ENCODE data around the gene ROR2. TPM values are rescaled to one million over a fixed set of nuclear protein-coding genes. Genes with fewer than 3 reads are reported as not detected.

ROR2 gene
- total and polyA plus RNA-seq, 10 donors = 0.65 to 15.6 (median 6.0) TPM

DNA sequence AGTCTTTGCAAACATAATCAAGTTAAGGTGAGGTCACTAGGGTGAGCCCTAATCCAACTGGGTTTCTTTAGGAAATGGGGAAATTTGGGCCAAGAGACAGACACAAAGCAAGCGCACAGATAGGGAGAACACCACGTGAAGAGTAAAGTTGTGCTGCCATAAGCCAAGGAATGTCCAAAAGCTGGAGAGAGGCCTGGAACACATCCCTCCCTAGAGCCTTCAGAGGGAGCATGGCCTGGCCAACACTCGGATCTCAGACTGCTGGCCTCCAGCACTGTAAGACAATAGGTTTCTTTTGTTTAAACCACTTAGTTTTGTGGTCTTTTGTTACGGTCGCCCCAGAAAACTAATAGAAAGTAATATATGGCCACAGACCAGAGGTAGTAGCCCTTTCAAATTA lies 8.1 kb upstream of the ROR2 start:
- Histone ChIP-seq H3K27ac (no peak overlapping the region), H3K9me3 (peaks cover 0 to 19% (median 11%) of the 10 kb centered on the region in 8 donors), H3K36me3 (no peaks in the 10 kb centered on the region), H3K27me3 (replicated peaks in 1 of 7) (peaks cover 0 to 24% (median 2%) of the 10 kb centered on the region in 7 donors), H3K4me1 (no peaks in the 10 kb centered on the region), H3K4me3 (no peak overlapping the region)
- DNase-seq = no peak
- 84 to 95% (median 89%) methylated on average over 5 of the region's 5 CpGs for WGBS, 5 donors
- intact Hi-C loops (cut with DNase I; ENCODE audit: low total_unique reads) = loop anchor here (10.0 kb wide), 1 partner anchor 183 kb away; no protein-coding TSS in a partner anchor
- TF ChIP-seq, protein P1, sequence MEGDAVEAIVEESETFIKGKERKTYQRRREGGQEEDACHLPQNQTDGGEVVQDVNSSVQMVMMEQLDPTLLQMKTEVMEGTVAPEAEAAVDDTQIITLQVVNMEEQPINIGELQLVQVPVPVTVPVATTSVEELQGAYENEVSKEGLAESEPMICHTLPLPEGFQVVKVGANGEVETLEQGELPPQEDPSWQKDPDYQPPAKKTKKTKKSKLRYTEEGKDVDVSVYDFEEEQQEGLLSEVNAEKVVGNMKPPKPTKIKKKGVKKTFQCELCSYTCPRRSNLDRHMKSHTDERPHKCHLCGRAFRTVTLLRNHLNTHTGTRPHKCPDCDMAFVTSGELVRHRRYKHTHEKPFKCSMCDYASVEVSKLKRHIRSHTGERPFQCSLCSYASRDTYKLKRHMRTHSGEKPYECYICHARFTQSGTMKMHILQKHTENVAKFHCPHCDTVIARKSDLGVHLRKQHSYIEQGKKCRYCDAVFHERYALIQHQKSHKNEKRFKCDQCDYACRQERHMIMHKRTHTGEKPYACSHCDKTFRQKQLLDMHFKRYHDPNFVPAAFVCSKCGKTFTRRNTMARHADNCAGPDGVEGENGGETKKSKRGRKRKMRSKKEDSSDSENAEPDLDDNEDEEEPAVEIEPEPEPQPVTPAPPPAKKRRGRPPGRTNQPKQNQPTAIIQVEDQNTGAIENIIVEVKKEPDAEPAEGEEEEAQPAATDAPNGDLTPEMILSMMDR (IDR thresholded peaks at IDR 0.05 in 8 of 11, conservative IDR thresholded peaks at IDR 0.05 in 3 of 11) = no peak
- TF ChIP-seq POLR2A (IDR thresholded peaks at IDR 0.05) (no peak), POLR2AphosphoS5 (IDR thresholded peaks at IDR 0.05) (no peak)

DNA sequence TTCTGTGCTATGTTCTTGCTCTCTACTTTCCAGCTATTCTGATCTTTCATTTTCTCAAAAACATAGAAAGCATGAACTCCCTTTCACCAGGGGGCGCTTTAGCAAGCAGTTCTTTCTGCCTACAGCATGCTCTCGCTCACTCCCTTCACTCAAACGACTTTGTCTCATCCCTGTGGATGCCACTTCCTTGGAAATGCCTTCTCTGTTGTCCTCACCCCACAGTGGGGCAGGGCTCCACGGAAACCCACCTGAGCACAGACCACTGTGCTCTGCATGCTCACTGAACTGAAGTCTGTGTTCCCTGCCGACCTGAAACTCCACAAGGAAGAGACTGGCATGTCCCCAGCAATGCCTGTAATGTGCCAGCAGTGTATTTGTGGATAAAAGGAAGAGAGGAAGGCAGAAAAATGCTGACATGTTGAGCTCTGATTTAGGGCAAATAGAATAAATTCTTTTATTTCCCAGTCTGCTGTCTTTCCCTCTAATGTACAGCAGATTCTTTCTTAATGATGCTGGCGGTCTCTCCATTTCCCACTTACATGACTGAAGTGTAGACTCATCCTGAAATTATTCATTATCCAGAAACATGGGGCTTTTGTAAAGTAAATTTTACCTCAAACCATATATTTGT lies 4.9 kb upstream of the ROR2 start:
- intact Hi-C loops (cut with DNase I; ENCODE audit: low total_unique reads) = loop anchor here (10.0 kb wide), 1 partner anchor 180 kb away; no protein-coding TSS in a partner anchor
- Histone ChIP-seq H3K27me3 (replicated peaks in 1 of 7) (peaks cover 2 to 56% (median 24%) of the 10 kb centered on the region in 7 donors), H3K27ac (no peak overlapping the region), H3K36me3 (no peaks in the 10 kb centered on the region), H3K9me3 (peaks cover 0 to 11% (median under 1%) of the 10 kb centered on the region in 8 donors), H3K4me3 (no peak overlapping the region), H3K4me1 (peaks cover 7 to 13% (median 9%) of the 10 kb centered on the region in 6 donors)
- DNase-seq = no peak
- 29 to 36% (median 34%) methylated on average over 6 of the region's 6 CpGs for WGBS, 5 donors
- no peak for TF ChIP-seq POLR2A (IDR thresholded peaks at IDR 0.05)
- TF ChIP-seq, protein P1 (IDR thresholded peaks at IDR 0.05 in 8 of 11, conservative IDR thresholded peaks at IDR 0.05 in 3 of 11) = peak in 7 of 11 experiments; percentile 7 to 38 (median 24)
- no peak for TF ChIP-seq POLR2AphosphoS5 (IDR thresholded peaks at IDR 0.05)

DNA sequence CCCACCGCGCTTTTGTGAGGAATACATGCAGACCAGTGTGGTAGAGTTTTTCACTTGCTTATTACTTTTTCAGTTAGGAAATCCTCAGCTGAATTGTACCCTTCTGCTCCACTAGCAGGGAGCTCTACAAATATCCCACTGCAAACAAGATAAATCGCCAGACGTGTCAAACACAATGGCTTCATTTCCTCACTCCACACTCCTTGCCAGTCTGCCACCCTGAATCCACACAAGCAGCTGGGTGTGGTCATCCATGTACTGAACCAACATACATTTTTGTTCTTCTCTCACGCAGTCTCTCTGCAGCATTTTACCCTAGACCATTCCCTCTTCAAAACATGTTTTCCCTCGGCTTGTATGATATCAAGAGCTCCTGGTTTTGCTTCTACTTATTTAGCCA lies 3.7 kb upstream of the ROR2 start:
- WGBS, 5 donors = 80 to 91% (median 87%) methylated on average over 6 of the region's 6 CpGs
- Histone ChIP-seq H3K9me3 (peaks cover 0 to 7% (median 0%) of the 10 kb centered on the region in 8 donors), H3K27me3 (replicated peaks in 1 of 7) (peaks cover 5 to 68% (median 36%) of the 10 kb centered on the region in 7 donors), H3K27ac (no peak overlapping the region), H3K36me3 (no peaks in the 10 kb centered on the region), H3K4me1 (peaks cover 7 to 25% (median 21%) of the 10 kb centered on the region in 6 donors), H3K4me3 (no peak overlapping the region)
- DNase-seq = no peak
- TF ChIP-seq, protein P1 (IDR thresholded peaks at IDR 0.05 in 8 of 11, conservative IDR thresholded peaks at IDR 0.05 in 3 of 11) = no peak
- TF ChIP-seq POLR2AphosphoS5 (IDR thresholded peaks at IDR 0.05) (no peak), POLR2A (IDR thresholded peaks at IDR 0.05) (no peak)
- intact Hi-C loops (cut with DNase I; ENCODE audit: low total_unique reads) = loop anchor here (10.0 kb wide), 1 partner anchor 179 kb away; no protein-coding TSS in a partner anchor

DNA sequence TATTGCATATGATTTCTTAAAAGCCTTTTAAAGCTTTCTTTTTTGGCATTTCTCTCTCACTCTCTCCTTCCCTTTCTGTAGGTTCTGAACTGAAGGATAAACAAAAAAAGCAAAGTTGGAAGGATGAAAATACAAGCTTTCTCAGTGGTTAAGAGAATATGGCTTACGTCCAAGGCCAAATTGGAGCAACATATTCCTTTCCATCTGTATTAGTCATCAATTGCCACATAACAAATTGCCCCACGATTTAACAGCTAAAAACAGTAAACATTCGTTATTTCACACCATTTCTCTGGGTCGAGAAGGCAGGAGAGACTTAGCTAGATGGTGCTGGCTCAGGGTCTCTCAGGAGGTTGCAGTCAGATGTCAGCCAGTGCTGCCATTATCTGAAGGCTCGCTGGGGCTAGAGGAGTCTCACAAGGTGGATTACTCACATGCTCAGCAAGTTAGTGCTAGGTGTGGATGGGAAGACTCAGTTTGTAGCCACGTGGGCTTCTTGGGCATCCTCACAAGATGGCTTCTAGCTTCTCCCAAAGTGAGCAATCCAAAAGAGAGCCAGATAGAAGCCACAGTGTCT lies 2.0 kb upstream of the ROR2 start:
- Histone ChIP-seq H3K27me3 (replicated peaks in 1 of 7) (peaks cover 5 to 85% (median 47%) of the 10 kb centered on the region in 7 donors), H3K4me3 (no peak overlapping the region), H3K4me1 (peaks cover 7 to 31% (median 25%) of the 10 kb centered on the region in 6 donors), H3K9me3 (peaks cover 0 to 7% (median 0%) of the 10 kb centered on the region in 8 donors), H3K36me3 (no peaks in the 10 kb centered on the region), H3K27ac (no peak overlapping the region)
- intact Hi-C loops (cut with DNase I; ENCODE audit: low total_unique reads) = loop anchor here (10.0 kb wide), 1 partner anchor 177 kb away; no protein-coding TSS in a partner anchor
- TF ChIP-seq, protein P1 (IDR thresholded peaks at IDR 0.05 in 8 of 11, conservative IDR thresholded peaks at IDR 0.05 in 3 of 11) = no peak
- no peak for TF ChIP-seq POLR2A (IDR thresholded peaks at IDR 0.05)
- TF ChIP-seq POLR2AphosphoS5 (IDR thresholded peaks at IDR 0.05) = no peak
- DNase-seq = no peak
- 73 to 90% (median 78%) methylated on average over 6 of the region's 6 CpGs for WGBS, 5 donors
